Ovary (tissue), 10 donors: ENCODE measurements around the gene LYSET. TPM values are rescaled to one million over a fixed set of nuclear protein-coding genes. Genes with fewer than 3 reads are reported as not detected.
"Not testable (repeated sequence)": the region's sequence is repeated elsewhere in the genome, so short reads cannot be mapped to it uniquely, and the experiment has no call there.

Source experiments
- DNase-seq, 5 donors: peaks; one replicate each; pipeline ENCODE4 v3.0.0-alpha.2; 2019 to 2020
- H3K27ac ChIP-seq, 2 donors: fragments of 200-600 bp; one replicate each; pipeline versions ENCODE4 v1.5.1 to v1.8.0; 2019 to 2022
- H3K27me3 ChIP-seq: fragments of 200-600 bp; one replicate; pipeline ENCODE4 v1.8.0; 2022
- H3K36me3 ChIP-seq: fragments of 200-600 bp; sonication (generic); one replicate; pipeline ENCODE4 v1.5.1; 2019
- H3K4me1 ChIP-seq: one replicate; pipeline ENCODE4 v1.8.1; 2013; ENCODE audit warnings: mild to moderate bottlenecking, moderate library complexity; ENCODE audit not compliant: insufficient read depth
- H3K4me3 ChIP-seq: fragments of 200-600 bp; sonication (generic); one replicate; pipeline ENCODE4 v1.5.1; 2017
- H3K9me3 ChIP-seq, 2 donors: fragments of 200-600 bp in 1 of 2; sonication (generic) in 1 of 2; one replicate each; pipeline versions ENCODE4 v1.5.1 to v1.8.1; 2013 to 2019; ENCODE audit warnings: mild to moderate bottlenecking in 1 of 2, moderate library complexity in 1 of 2
- CTCF ChIP-seq, 3 donors: fragments of 450-650 bp in 2 of 3; fragments of 200-600 bp in 1 of 3; IDR thresholded peaks; one replicate each; pipeline versions ENCODE4 v1.5.1 to v1.8.0; 2016 to 2022; ENCODE audit warnings: antibody characterized with exemption in 3 of 3, mild to moderate bottlenecking in 1 of 3
- EP300 ChIP-seq: sonication (generic); formaldehyde crosslinking; IDR thresholded peaks from one replicate; pipeline ENCODE4 v1.6.1; 2017; ENCODE audit warnings: antibody characterized with exemption
- POLR2A ChIP-seq: fragments of 450-650 bp; IDR thresholded peaks from one replicate; pipeline ENCODE4 v1.6.1; 2017; ENCODE audit warnings: antibody characterized with exemption, mild to moderate bottlenecking, moderate library complexity
- WGBS, 3 donors: extraction: QIAGEN DNeasy Blood & Tissue Kit in 1 of 3; methylation state at CpG; one replicate each; pipeline versions ENCODE4 v1.1.5 to v1.1.7; 2013 to 2017; 5-methylcytosine and 5-hydroxymethylcytosine counted together
- intact Hi-C, 4 donors: fragments of 100-400 bp; cut with DNase I; formaldehyde crosslinking; loops; one replicate each; pipeline versions ENCODE4 v1.11.0 to v1.15.1; 2022 to 2023
- long read RNA-seq, 3 donors: library from polyadenylated mRNA in 2 of 3; unstranded in 2 of 3; transcript quantifications; one replicate each; pipeline ENCODE4 v2.0.0 and lab custom pipeline, GENCODE V29; 2021 to 2026
- polyA plus RNA-seq, 2 donors: library from polyadenylated mRNA; stranded (reverse); fragments of 200-250 nt in 1 of 2; fragments of 350-450 nt in 1 of 2; fragmentation: Illumina TruSeq in 1 of 2; extraction: RNeasy Lipid Tissue Mini Kit (QIAGEN cat#74804) in 1 of 2; gene quantifications; one replicate each; pipeline ENCODE4 v1.2.3, GENCODE V29; 2013 to 2014
- total RNA-seq, 7 donors: library from RNA; depleted of rRNA in 2 of 7; stranded (reverse); fragments of >200 nt in 2 of 7; fragmentation: NEBNext Ultra II Directional in 3 of 7; extraction: Animal tissue kit (Norgen Biotek cat#: 25700) in 3 of 7; gene quantifications; one replicate each; pipeline versions ENCODE4 v1.1.0 to v1.2.4, GENCODE V29; 2016 to 2023
- donor health status: DM: no; HTN: no; CAD: no; lungs with moderate emphysema.
- donor health status: DM: no; HTN: no; CAD: no.
- donor health status: Bipolar disorder and iron deficiency.
- donor health status: DM: yes; HTN: yes; CAD: no.
- donor health status: DM: no; HTN: no; CAD: no.
- donor health status: DM: yes; HTN: yes; CAD: no.

The LYSET gene
- total RNA-seq, result 10 to 100 TPM in 6 of 7 donors, 1 to 10 TPM in 1; 8.0 to 22.2 (median 16.3) TPM
- 10 to 100 TPM; 17.6 to 18.4 TPM for polyA plus RNA-seq
- long read RNA-seq, donor 1, transcript TMEM251-201 (2 exons, 909 nt), result major isoform, 8 of 9 reads
- long read RNA-seq, donor 1, partial matches to known transcripts, result 1 of 9 reads
- long read RNA-seq, donor 1, other reads (novel, unspliced or antisense), result 0 of 9 reads
- long read RNA-seq, donor 2, transcript TMEM251-201 (2 exons, 909 nt), result major isoform, 11 of 13 reads
- long read RNA-seq, donor 2, partial matches to known transcripts, result 0 of 13 reads
- long read RNA-seq, donor 2, other reads (novel, unspliced or antisense), result 0 of 13 reads
- long read RNA-seq, donor 3, transcript TMEM251-201 (2 exons, 909 nt), result major isoform, 9 of 13 reads
- long read RNA-seq, donor 3, partial matches to known transcripts, result 1 of 13 reads
- long read RNA-seq, donor 3, other reads (novel, unspliced or antisense), result 0 of 13 reads

GRCh38 chr14:93184391-93185348, at the start of gene LYSET, which contains the start of gene MOAP1:
Gene LYSET, plus strand, starts transcription at chr14:93185317. Its CDS starts 89 bp downstream, at chr14:93185406.
Gene MOAP1, minus strand, starts transcription at chr14:93184897. Its CDS starts 655 bp downstream, at chr14:93184242.
- peak; percentile 82 to 90 (median 89) for DNase-seq
- TF ChIP-seq POLR2A, result peak; percentile 75
- TF ChIP-seq EP300, result no peak
- TF ChIP-seq CTCF (IDR thresholded peaks at IDR 0.05), result peak in 1 of 3 donors; percentile 28
- Histone ChIP-seq H3K4me1 (peaks cover 9% of the 10 kb centered on the region), H3K27me3 (no peaks in the 10 kb centered on the region), H3K27ac (peak within 1 kb of the TSS; percentile 42 to 89), H3K4me3 (peak within 1 kb of the TSS; percentile 95), H3K9me3 (no peaks in the 10 kb centered on the region), H3K36me3 (no peaks in the 10 kb centered on the region)
- intact Hi-C loops, result no loop called here
- WGBS, 3 donors, result 0 to 1% (median 1%) methylated on average over 51 to 124 of the region's 124 CpGs

DNA sequence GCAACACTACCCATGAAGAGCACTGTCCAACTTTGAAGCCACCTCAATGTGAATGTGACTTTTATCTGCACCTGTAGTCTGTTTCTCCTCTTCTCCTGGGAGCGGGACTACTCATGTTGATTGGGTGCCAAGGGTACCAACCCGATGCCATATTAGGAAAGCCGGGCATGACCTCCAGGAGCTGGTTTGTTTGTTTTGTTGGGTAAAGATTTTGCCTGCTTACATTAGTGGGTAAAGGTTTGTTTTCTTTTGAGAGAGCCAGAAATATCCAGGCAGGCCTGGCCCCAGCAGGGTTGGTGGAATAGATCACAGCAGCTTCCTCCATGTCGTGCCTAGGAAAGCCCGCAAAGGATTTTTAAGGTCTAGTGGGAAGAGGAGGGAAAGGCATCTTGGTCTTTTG, 49.7 kb upstream of the LYSET start:
- no peak for TF ChIP-seq CTCF (IDR thresholded peaks at IDR 0.05)
- TF ChIP-seq EP300, result no peak
- TF ChIP-seq POLR2A, result no peak
- no peaks in the 10 kb centered on the region for H3K27me3 ChIP-seq
- WGBS, 3 donors, result 73 to 90% (median 84%) methylated on average over 5 of the region's 5 CpGs
- DNase-seq, result no peak
- H3K4me1 ChIP-seq, result no peaks in the 10 kb centered on the region
- no peaks in the 10 kb centered on the region for H3K36me3 ChIP-seq
- no peaks in the 10 kb centered on the region for H3K9me3 ChIP-seq
- intact Hi-C loops, result loop anchor here in 2 of 4 donors (5.0 kb wide), 1 partner anchor 183 kb away; no protein-coding TSS in a partner anchor
- no peak overlapping the region for H3K27ac ChIP-seq
- no peak overlapping the region for H3K4me3 ChIP-seq

GRCh38 chr14:93136009-93136408, 49.1 kb upstream of the LYSET start:
- Histone ChIP-seq H3K9me3 (no peaks in the 10 kb centered on the region), H3K36me3 (no peaks in the 10 kb centered on the region), H3K27me3 (no peaks in the 10 kb centered on the region), H3K4me3 (no peak overlapping the region), H3K27ac (no peak overlapping the region), H3K4me1 (no peaks in the 10 kb centered on the region)
- 64 to 68% (median 67%) methylated on average over 8 of the region's 8 CpGs for WGBS, 3 donors
- intact Hi-C loops, result loop anchor here in 2 of 4 donors (5.0 kb wide), 1 partner anchor 184 kb away; no protein-coding TSS in a partner anchor
- DNase-seq, result no peak
- TF ChIP-seq CTCF (IDR thresholded peaks at IDR 0.05) (no peak), POLR2A (no peak), EP300 (no peak)

- H3K4me1 ChIP-seq, H3K36me3 ChIP-seq, DNase-seq, H3K4me3 ChIP-seq, H3K9me3 ChIP-seq, H3K27me3 ChIP-seq, H3K27ac ChIP-seq: not testable (repeated sequence)
- WGBS, 3 donors, result 84 to 96% (median 88%) methylated on average over 13 of the region's 13 CpGs
- intact Hi-C loops, result loop anchor here in 2 of 4 donors (5.0 kb wide), 1 partner anchor 184 kb away; no protein-coding TSS in a partner anchor
Observed at GRCh38 chr14:93136508-93136907, 48.6 kb upstream of the LYSET start.
